PC-9 (cell line): ENCODE data around the gene WDR33. TPM values are rescaled to one million over a fixed set of nuclear protein-coding genes. Genes with fewer than 3 reads are reported as not detected.

Experiments
- BruUV-seq: library from RNA; stranded (reverse); fragments of 400-500 nt; replicated peaks from 2 replicates; lab custom pipeline; 2021; lab: Mats Ljungman, UMichigan
- CTCF ChIA-PET: fragments of 300-600 bp; sonication (Branson Sonifier 250); formaldehyde crosslinking; loops from one replicate; lab custom pipeline; 2022; ENCODE audit warnings: antibody characterized with exemption; lab: Charles Lee
- POLR2A ChIA-PET: fragments of 300-600 bp; sonication (Branson Sonifier 250); formaldehyde crosslinking; loops from one replicate; lab custom pipeline; 2022; ENCODE audit warnings: antibody characterized with exemption; ENCODE audit not compliant: unreplicated experiment; lab: Charles Lee
- DNase-seq, 2 experiments: peaks; one replicate each; pipeline versions ENCODE4 v3.0.0 to v3.0.0-alpha.2; 2015 to 2022; ENCODE audit warnings: mixed read lengths in 1 of 2
- H2AFZ ChIP-seq: fragments of 200-600 bp; sonication (generic); 2 replicates; pipeline ENCODE4 v1.8.1; 2017; ENCODE audit warnings: antibody characterized with exemption
- H3F3A ChIP-seq: fragments of 200-600 bp; sonication (generic); 2 replicates; pipeline ENCODE4 v1.8.1; 2017; ENCODE audit warnings: antibody characterized with exemption, mild to moderate bottlenecking, low read depth; ENCODE audit not compliant: insufficient read depth
- H3K27ac ChIP-seq: fragments of 200-600 bp; sonication (generic); 2 replicates; pipeline ENCODE4 v1.6.1; 2016; ENCODE audit warnings: mixed run types
- H3K27me3 ChIP-seq: fragments of 200-600 bp; sonication (generic); 2 replicates; pipeline ENCODE4 v1.6.1; 2016; ENCODE audit warnings: low read depth, mixed run types; ENCODE audit not compliant: insufficient read depth
- H3K36me3 ChIP-seq: fragments of 200-600 bp; sonication (generic); 2 replicates; pipeline ENCODE4 v1.6.1; 2016; ENCODE audit warnings: low read depth, mixed run types
- H3K4me1 ChIP-seq: fragments of 200-600 bp; sonication (generic); replicated peaks from 2 replicates; pipeline ENCODE4 v1.6.1; 2016; ENCODE audit warnings: mixed run types; ENCODE audit not compliant: insufficient read depth
- H3K4me2 ChIP-seq: fragments of 200-600 bp; sonication (generic); 2 replicates; pipeline ENCODE4 v1.6.1; 2017; ENCODE audit warnings: mixed run types
- H3K4me3 ChIP-seq: fragments of 200-600 bp; sonication (generic); 2 replicates; pipeline ENCODE4 v1.6.1; 2016; ENCODE audit warnings: mixed run types
- H3K79me2 ChIP-seq: fragments of 200-600 bp; sonication (generic); 2 replicates; pipeline ENCODE4 v1.6.1; 2017; ENCODE audit warnings: low read depth, mixed run types
- H3K9me2 ChIP-seq: fragments of 200-600 bp; sonication (generic); 2 replicates; pipeline ENCODE4 v1.8.1; 2017; ENCODE audit warnings: mild to moderate bottlenecking; ENCODE audit not compliant: insufficient read depth
- H3K9me3 ChIP-seq: fragments of 200-600 bp; sonication (generic); 2 replicates; pipeline ENCODE4 v1.8.1; 2016; ENCODE audit warnings: low read depth; ENCODE audit not compliant: insufficient read depth
- H4K20me1 ChIP-seq: fragments of 200-600 bp; sonication (generic); 2 replicates; pipeline ENCODE4 v1.8.1; 2017; ENCODE audit not compliant: insufficient read depth
- CTCF ChIP-seq: fragments of 200-600 bp; sonication (generic); conservative IDR thresholded peaks from 2 replicates; pipeline ENCODE4 v1.6.1; 2017; ENCODE audit warnings: mixed run types, antibody characterized with exemption, mild to moderate bottlenecking, moderate library complexity
- EZH2 ChIP-seq: fragments of 200-600 bp; sonication (generic); IDR thresholded peaks from 2 replicates; pipeline ENCODE4 v1.8.0; 2017; ENCODE audit warnings: antibody characterized with exemption, low read depth
- intact Hi-C: fragments of 100-400 bp; cut with micrococcal nuclease; formaldehyde crosslinking; loops from one replicate; pipeline ENCODE4 v1.10.0; 2022; ENCODE audit not compliant: unreplicated experiment
- total RNA-seq: library from RNA; stranded (reverse); gene quantifications from 2 replicates; pipeline ENCODE4 v1.2.3, GENCODE V29; 2021

Gene WDR33
- total RNA-seq, 1 experiment from 2014 or later: 59.3 TPM

GRCh38 chr2:127681976-127682857 is 128.8 kb downstream of the WDR33 start:
- intact Hi-C loops: no loop called here
- Histone ChIP-seq H2AFZ (no peak overlapping the region), H3K9me2 (no peaks in the 10 kb centered on the region), H3K9me3 (no peaks in the 10 kb centered on the region), H3K4me1 (no peaks in the 10 kb centered on the region), H4K20me1 (no peaks in the 10 kb centered on the region), H3K27ac (no peak overlapping the region), H3K4me3 (no peak overlapping the region), H3K36me3 (no peaks in the 10 kb centered on the region), H3K27me3 (peaks cover 20% of the 10 kb centered on the region), H3K4me2 (no peak overlapping the region), H3K79me2 (no peaks in the 10 kb centered on the region), H3F3A (no peaks in the 10 kb centered on the region)
- DNase-seq: no peak
- ChIA-PET POLR2A (no interaction called here), CTCF (no interaction called here)
- TF ChIP-seq CTCF (no peak), EZH2 (no peak)
- no TSS peak for BruUV-seq

- Histone ChIP-seq H3K4me3 (no peak overlapping the region), H4K20me1 (no peaks in the 10 kb centered on the region), H3K4me2 (no peak overlapping the region), H3K4me1 (no peaks in the 10 kb centered on the region), H3K79me2 (no peaks in the 10 kb centered on the region), H3K27ac (no peak overlapping the region), H3K9me2 (no peaks in the 10 kb centered on the region), H3F3A (no peaks in the 10 kb centered on the region), H2AFZ (no peak overlapping the region), H3K27me3 (peaks cover 28% of the 10 kb centered on the region), H3K9me3 (no peaks in the 10 kb centered on the region), H3K36me3 (no peaks in the 10 kb centered on the region)
- ChIA-PET CTCF (no interaction called here), POLR2A (no interaction called here)
- intact Hi-C loops: no loop called here
- no peak for DNase-seq
- TF ChIP-seq EZH2 (no peak), CTCF (no peak)
- no TSS peak for BruUV-seq
Measured at GRCh38 chr2:127681288-127681804, 129.6 kb downstream of the WDR33 start.

GRCh38 chr2:127680706-127681287 is 130.2 kb downstream of the WDR33 start:
- Histone ChIP-seq H3K4me1 (no peaks in the 10 kb centered on the region), H3K9me2 (no peaks in the 10 kb centered on the region), H3K27ac (no peak overlapping the region), H3K4me3 (no peak overlapping the region), H3K36me3 (no peaks in the 10 kb centered on the region), H3F3A (no peaks in the 10 kb centered on the region; the same call in 1 of the 2 replicates), H3K79me2 (no peaks in the 10 kb centered on the region), H2AFZ (no peak overlapping the region), H4K20me1 (no peaks in the 10 kb centered on the region), H3K4me2 (no peak overlapping the region), H3K27me3 (peaks cover 34% of the 10 kb centered on the region), H3K9me3 (no peaks in the 10 kb centered on the region)
- DNase-seq: no peak
- ChIA-PET POLR2A (no interaction called here), CTCF (no interaction called here)
- intact Hi-C loops: no loop called here
- TF ChIP-seq EZH2 (no peak), CTCF (no peak)
- no TSS peak for BruUV-seq
